Breast epithelium (tissue), 4 donors: Measurements from ENCODE around the gene B4GAT1. TPM values are rescaled to one million over a fixed set of nuclear protein-coding genes. Genes with fewer than 3 reads are reported as not detected.

Experiments
- DNase-seq, 2 donors: peaks; one replicate each; pipeline ENCODE4 v3.0.0-alpha.2; 2019; ENCODE audit warnings: low spot score in 2 of 2
- H3K27ac ChIP-seq, 2 donors: fragments of 200-600 bp; sonication (generic) in 1 of 2; one replicate each; pipeline ENCODE4 v1.5.1; 2016 to 2019; ENCODE audit warnings: mild to moderate bottlenecking in 1 of 2
- H3K27me3 ChIP-seq, 2 donors: fragments of 200-600 bp; sonication (generic) in 1 of 2; one replicate each; pipeline versions ENCODE4 v1.5.1 to v1.6.0; 2017 to 2019; ENCODE audit warnings: control low read depth in 1 of 2, mild to moderate bottlenecking in 1 of 2
- H3K36me3 ChIP-seq: fragments of 200-600 bp; one replicate; pipeline ENCODE4 v1.5.1; 2019
- H3K4me1 ChIP-seq, 2 donors: fragments of 200-600 bp; sonication (generic); one replicate each; pipeline ENCODE4 v1.5.1; 2016 to 2019; ENCODE audit warnings: control low read depth in 1 of 2
- H3K4me3 ChIP-seq, 3 donors: fragments of 200-600 bp; sonication (generic); 1 replicate in 2 of 3; 2 replicates in 1 of 3; pipeline ENCODE4 v1.5.1; 2016 to 2019; ENCODE audit warnings: mild to moderate bottlenecking in 3 of 3, moderate library complexity in 2 of 3
- H3K9me3 ChIP-seq, 2 donors: fragments of 200-600 bp; sonication (generic) in 1 of 2; one replicate each; pipeline ENCODE4 v1.5.1; 2016 to 2019; ENCODE audit warnings: control low read depth in 1 of 2
- POLR2A ChIP-seq: fragments of 450-650 bp; IDR thresholded peaks from one replicate; pipeline ENCODE4 v1.6.1; 2016; ENCODE audit warnings: antibody characterized with exemption, mild to moderate bottlenecking, moderate library complexity
- POLR2AphosphoS5 ChIP-seq, 3 donors: sonication (generic); formaldehyde crosslinking; IDR thresholded peaks; one replicate each; pipeline ENCODE4 v1.6.1; 2017; ENCODE audit warnings: antibody characterized with exemption in 3 of 3
- intact Hi-C: fragments of 100-400 bp; cut with DNase I; formaldehyde crosslinking; loops from one replicate; pipeline ENCODE4 v1.15.1; 2023; ENCODE audit warnings: low total_unique reads
- total RNA-seq, 3 donors: library from RNA; depleted of rRNA; stranded (reverse); fragments of >200 nt; gene quantifications; one replicate each; pipeline ENCODE4 v1.1.0, GENCODE V29; 2016
- TF ChIP-seq, protein P1 (sequence below), 3 donors: fragments of 450-650 bp; IDR thresholded peaks; one replicate each; pipeline ENCODE4 v1.5.1; 2016 to 2017; ENCODE audit warnings: antibody characterized with exemption in 3 of 3, mild to moderate bottlenecking in 3 of 3, moderate library complexity in 3 of 3

Gene B4GAT1
- total RNA-seq, 3 donors from 2014 or later = 20.0 to 35.4 (median 30.1) TPM

- no peaks in the 10 kb centered on the region for H3K36me3 ChIP-seq
- no peak for DNase-seq
- H3K4me3 ChIP-seq = peak overlapping the region; percentile 68 to 80 (median 70)
- H3K9me3 ChIP-seq = no peaks in the 10 kb centered on the region
- no peaks in the 10 kb centered on the region for H3K27me3 ChIP-seq
- peak overlapping the region in 1 of 2 donors; percentile 83 for H3K27ac ChIP-seq
- intact Hi-C loops = no loop called here
- H3K4me1 ChIP-seq = peaks cover 0 to 8% of the 10 kb centered on the region in 2 donors
- no peak for TF ChIP-seq POLR2A
- no peak for TF ChIP-seq POLR2AphosphoS5 (IDR thresholded peaks at IDR 0.05)
- TF ChIP-seq, protein P1, sequence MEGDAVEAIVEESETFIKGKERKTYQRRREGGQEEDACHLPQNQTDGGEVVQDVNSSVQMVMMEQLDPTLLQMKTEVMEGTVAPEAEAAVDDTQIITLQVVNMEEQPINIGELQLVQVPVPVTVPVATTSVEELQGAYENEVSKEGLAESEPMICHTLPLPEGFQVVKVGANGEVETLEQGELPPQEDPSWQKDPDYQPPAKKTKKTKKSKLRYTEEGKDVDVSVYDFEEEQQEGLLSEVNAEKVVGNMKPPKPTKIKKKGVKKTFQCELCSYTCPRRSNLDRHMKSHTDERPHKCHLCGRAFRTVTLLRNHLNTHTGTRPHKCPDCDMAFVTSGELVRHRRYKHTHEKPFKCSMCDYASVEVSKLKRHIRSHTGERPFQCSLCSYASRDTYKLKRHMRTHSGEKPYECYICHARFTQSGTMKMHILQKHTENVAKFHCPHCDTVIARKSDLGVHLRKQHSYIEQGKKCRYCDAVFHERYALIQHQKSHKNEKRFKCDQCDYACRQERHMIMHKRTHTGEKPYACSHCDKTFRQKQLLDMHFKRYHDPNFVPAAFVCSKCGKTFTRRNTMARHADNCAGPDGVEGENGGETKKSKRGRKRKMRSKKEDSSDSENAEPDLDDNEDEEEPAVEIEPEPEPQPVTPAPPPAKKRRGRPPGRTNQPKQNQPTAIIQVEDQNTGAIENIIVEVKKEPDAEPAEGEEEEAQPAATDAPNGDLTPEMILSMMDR (IDR thresholded peaks at IDR 0.05) = no peak
Observed at GRCh38 chr11:66334605-66335442, 12.6 kb downstream of the B4GAT1 start.

DNA sequence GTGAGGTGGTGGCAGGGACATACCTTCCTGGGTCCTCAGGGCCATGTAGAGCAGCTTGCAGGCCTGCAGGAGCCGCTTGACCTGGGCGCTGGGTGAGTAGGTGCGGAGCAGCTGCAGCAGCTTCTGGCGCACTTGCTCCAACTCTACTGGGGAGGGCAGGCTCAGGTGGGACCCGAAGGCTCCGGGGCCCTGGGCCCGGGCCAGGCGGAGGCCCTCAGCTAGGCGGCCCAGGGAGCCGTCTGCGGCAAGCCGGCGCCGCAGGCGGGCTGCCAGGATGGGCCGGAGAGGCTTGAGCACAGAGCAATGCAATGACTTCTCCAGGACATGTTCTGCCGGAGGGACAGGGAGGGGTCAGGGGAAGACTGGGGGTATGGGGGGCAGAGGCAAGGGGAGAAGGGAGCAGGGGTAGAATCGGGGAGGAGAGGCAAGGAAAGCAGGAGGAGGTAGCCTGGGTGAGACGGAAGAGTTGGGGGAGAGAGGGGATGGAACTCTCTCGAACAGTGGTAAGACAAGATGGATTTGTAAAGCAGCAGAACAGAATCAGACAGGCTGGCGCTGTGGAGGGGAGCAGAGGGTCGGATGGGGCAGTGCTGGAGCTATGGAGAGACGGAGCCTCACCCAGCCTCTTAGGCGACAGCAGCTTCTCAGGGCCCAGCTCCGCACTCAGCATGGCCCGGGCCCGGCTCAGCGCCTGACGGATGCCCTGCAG is 13.4 kb downstream of the B4GAT1 start:
- Histone ChIP-seq H3K4me3 (peak overlapping the region in 1 of 3 donors; percentile 80), H3K9me3 (no peaks in the 10 kb centered on the region), H3K27me3 (no peaks in the 10 kb centered on the region), H3K27ac (no peak overlapping the region), H3K4me1 (peaks cover 0 to 8% of the 10 kb centered on the region in 2 donors), H3K36me3 (no peaks in the 10 kb centered on the region)
- TF ChIP-seq POLR2A = no peak
- TF ChIP-seq, protein P1 (IDR thresholded peaks at IDR 0.05) = no peak
- TF ChIP-seq POLR2AphosphoS5 (IDR thresholded peaks at IDR 0.05) = no peak
- intact Hi-C loops = no loop called here
- DNase-seq = no peak

DNA sequence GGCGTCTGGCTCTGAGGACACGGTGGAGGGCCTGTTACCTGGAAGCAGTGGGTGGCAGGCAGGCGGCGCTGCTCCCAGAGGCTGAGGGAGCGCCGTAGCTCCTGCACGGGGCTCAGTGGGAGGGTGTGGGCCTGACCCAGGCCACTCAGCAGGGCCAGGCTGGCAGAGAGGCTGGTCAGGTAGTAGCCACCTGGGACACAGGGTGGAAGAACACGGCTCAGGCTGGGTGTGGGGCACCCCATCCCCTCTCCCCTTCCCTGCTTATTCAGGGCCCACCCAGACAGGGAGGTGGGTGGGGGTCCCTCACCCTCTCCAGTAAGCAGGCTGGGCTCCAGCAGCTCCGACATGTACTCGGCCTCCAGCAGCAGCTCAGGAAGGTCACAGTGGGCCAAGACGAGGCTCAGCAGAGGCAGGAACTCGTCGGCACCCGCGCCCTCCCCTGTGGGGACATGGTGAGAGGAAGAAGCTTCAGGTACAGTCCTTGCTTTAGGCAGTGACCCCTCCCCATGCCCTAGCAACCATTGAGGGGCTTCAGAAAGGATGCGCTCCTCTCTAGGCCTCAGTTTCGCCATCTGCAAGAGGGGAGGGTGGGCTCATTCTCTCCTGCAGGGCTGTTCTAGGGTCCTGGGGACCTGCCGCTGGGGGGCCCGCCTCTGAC is 14.1 kb downstream of the B4GAT1 start:
- no peaks in the 10 kb centered on the region for H3K9me3 ChIP-seq
- no peaks in the 10 kb centered on the region for H3K27me3 ChIP-seq
- intact Hi-C loops = no loop called here
- DNase-seq = no peak
- no peak overlapping the region for H3K4me3 ChIP-seq
- H3K4me1 ChIP-seq = peaks cover 0 to 8% of the 10 kb centered on the region in 2 donors
- H3K27ac ChIP-seq = no peak overlapping the region
- TF ChIP-seq POLR2AphosphoS5 (IDR thresholded peaks at IDR 0.05) (no peak), POLR2A (no peak)
- TF ChIP-seq, protein P1 (IDR thresholded peaks at IDR 0.05) = no peak
- no peaks in the 10 kb centered on the region for H3K36me3 ChIP-seq

DNA sequence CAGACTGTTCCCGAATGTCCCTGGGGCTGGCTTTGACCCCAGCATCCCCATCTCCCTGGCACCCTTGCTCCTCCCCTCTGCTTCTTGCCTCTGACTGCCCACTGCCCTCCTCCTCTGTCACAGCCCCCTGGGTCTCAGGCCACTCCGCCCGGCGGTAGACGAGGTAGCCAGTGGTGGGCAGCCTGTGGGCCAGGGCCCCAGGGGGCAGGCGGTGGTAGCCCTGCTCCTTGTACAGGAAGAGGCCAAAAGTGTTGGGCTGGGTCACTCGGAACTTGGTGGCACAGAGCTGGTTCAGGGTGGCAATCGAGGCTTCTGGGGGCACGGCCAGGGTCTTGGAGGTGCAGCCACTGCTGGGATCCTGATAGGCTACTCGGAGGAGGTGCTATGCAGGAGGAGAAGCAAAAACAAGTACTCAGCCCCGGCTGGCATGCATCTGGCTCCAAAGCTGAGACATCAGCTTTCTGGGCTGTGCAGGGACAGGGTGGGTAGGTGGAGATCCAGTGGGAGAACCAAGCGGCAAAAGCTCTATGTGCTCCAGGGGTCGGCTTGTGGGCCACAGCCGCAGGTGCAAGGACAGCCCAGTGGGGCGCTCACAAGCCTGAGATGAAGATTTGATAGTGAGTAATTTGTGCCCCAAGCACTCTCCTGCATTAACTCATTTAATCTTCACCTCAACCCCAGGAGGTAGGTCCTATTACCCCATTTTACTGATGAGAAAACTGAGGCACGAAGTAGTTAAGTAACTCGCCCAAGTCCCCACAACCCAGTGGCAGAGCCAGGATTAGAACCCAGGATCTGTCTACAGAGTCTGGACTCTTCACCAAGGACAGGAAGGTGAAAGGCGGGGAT is 14.8 kb downstream of the B4GAT1 start:
- Histone ChIP-seq H3K4me3 (no peak overlapping the region), H3K9me3 (no peaks in the 10 kb centered on the region), H3K27me3 (no peaks in the 10 kb centered on the region), H3K27ac (no peak overlapping the region), H3K36me3 (no peaks in the 10 kb centered on the region), H3K4me1 (peaks cover 3 to 8% of the 10 kb centered on the region in 2 donors)
- no peak for TF ChIP-seq POLR2A
- TF ChIP-seq, protein P1 (IDR thresholded peaks at IDR 0.05) = no peak
- no peak for TF ChIP-seq POLR2AphosphoS5 (IDR thresholded peaks at IDR 0.05)
- DNase-seq = no peak
- intact Hi-C loops = no loop called here
